ENCODE measurements around the gene FBXL16.

Gene FBXL16

DNA sequence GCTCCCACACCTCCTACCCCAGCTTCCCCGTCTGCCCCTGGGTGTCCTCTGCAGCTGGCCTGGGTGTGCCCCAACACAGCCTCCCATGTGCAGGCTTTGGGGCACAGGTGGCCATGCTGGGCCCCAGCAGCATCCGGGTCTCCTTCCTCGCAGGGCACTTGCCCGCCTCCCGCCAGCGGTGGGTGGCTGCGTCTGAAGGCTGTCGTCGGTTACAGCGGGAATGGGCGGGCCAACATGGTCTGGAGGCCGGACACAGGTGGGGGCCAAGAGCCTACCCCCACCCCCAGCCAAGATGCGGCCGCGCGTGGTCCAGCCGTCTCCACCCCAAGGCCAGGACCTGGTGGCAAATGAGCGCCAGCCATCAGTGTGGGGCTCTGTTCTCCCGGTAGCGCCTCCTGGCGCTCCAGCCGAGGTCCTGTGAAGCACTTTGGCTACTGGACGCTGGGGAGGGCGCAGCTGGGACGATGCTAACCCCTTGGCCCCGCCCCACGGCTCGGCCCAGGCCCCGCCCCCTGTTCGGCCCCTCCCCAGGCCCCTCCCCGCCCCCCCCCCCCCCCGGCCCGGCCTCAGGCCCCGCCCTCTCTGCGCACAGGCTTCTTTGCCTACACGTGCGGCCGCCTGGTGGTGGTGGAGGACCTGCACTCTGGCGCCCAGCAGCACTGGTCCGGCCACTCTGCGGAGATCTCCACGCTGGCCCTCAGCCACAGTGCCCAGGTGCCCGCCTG lies 45.0 kb downstream of the FBXL16 start:
- Histone ChIP-seq H3F3A (ENCODE audit: insufficient read depth, low read length) (no peaks in the 10 kb centered on the region), H3K27ac (ENCODE audit: low read length) (peak overlapping the region; percentile 49; the same call in 1 of the 2 replicates), H3K9ac (ENCODE audit: low read length) (peak overlapping the region; percentile 31; the same call in 1 of the 2 replicates), H4K20me1 (ENCODE audit: insufficient read depth, low read length) (no peaks in the 10 kb centered on the region), H2AFZ (ENCODE audit: low read length) (peak overlapping the region; percentile 52), H3K36me3 (replicated peaks; ENCODE audit: insufficient read depth, low read length) (no peaks in the 10 kb centered on the region), H3K79me2 (ENCODE audit: low read length) (no peaks in the 10 kb centered on the region), H3K9me3 (replicated peaks; ENCODE audit: insufficient read depth, low read length) (no peaks in the 10 kb centered on the region), H3K9me2 (replicated peaks; ENCODE audit: insufficient read depth, low read length) (no peaks in the 10 kb centered on the region), H3K4me3 (ENCODE audit: low read length) (peak overlapping the region; percentile 38), H3K4me2 (ENCODE audit: low read depth, low read length) (peak overlapping the region; percentile 79), H3K4me1 (ENCODE audit: low read length) (peaks cover 8% of the 10 kb centered on the region), H3K27me3 (replicated peaks; ENCODE audit: insufficient read depth, low read length) (no peaks in the 10 kb centered on the region)
- peak; percentile 90 for DNase-seq
- TF ChIP-seq EZH2 (optimal IDR thresholded peaks at IDR 0.05; ENCODE audit: low read depth, low read length) (no peak), EZH2phosphoT487 (IDR thresholded peaks at IDR 0.05; ENCODE audit: low read length) (no peak)
- TF ChIP-seq, protein P1, sequence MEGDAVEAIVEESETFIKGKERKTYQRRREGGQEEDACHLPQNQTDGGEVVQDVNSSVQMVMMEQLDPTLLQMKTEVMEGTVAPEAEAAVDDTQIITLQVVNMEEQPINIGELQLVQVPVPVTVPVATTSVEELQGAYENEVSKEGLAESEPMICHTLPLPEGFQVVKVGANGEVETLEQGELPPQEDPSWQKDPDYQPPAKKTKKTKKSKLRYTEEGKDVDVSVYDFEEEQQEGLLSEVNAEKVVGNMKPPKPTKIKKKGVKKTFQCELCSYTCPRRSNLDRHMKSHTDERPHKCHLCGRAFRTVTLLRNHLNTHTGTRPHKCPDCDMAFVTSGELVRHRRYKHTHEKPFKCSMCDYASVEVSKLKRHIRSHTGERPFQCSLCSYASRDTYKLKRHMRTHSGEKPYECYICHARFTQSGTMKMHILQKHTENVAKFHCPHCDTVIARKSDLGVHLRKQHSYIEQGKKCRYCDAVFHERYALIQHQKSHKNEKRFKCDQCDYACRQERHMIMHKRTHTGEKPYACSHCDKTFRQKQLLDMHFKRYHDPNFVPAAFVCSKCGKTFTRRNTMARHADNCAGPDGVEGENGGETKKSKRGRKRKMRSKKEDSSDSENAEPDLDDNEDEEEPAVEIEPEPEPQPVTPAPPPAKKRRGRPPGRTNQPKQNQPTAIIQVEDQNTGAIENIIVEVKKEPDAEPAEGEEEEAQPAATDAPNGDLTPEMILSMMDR (IDR thresholded peaks at IDR 0.05; ENCODE audit: low read length) = peak; percentile 38

GRCh38 chr16:660132-660458 lies 45.5 kb downstream of the FBXL16 start:
- no peak for DNase-seq
- no peaks in the 10 kb centered on the region for H3K79me2 ChIP-seq (ENCODE audit: low read length)
- peak overlapping the region; percentile 31; the same call in 1 of the 2 replicates for H3K9ac ChIP-seq (ENCODE audit: low read length)
- H3K9me3 ChIP-seq (replicated peaks; ENCODE audit: insufficient read depth, low read length) = no peaks in the 10 kb centered on the region
- peaks cover 8% of the 10 kb centered on the region for H3K4me1 ChIP-seq (ENCODE audit: low read length)
- TF ChIP-seq EZH2phosphoT487 (IDR thresholded peaks at IDR 0.05; ENCODE audit: low read length) = no peak
- TF ChIP-seq, protein P1 (IDR thresholded peaks at IDR 0.05; ENCODE audit: low read length) = no peak
- no peak for TF ChIP-seq EZH2 (optimal IDR thresholded peaks at IDR 0.05; ENCODE audit: low read depth, low read length)
- peak overlapping the region; percentile 49; the same call in 1 of the 2 replicates for H3K27ac ChIP-seq (ENCODE audit: low read length)
- no peaks in the 10 kb centered on the region for H3F3A ChIP-seq (ENCODE audit: insufficient read depth, low read length)
- no peaks in the 10 kb centered on the region for H3K27me3 ChIP-seq (replicated peaks; ENCODE audit: insufficient read depth, low read length)
- H3K36me3 ChIP-seq (replicated peaks; ENCODE audit: insufficient read depth, low read length) = no peaks in the 10 kb centered on the region
- no peaks in the 10 kb centered on the region for H4K20me1 ChIP-seq (ENCODE audit: insufficient read depth, low read length)
- H2AFZ ChIP-seq (ENCODE audit: low read length) = peak overlapping the region; percentile 52
- H3K9me2 ChIP-seq (replicated peaks; ENCODE audit: insufficient read depth, low read length) = no peaks in the 10 kb centered on the region
- H3K4me3 ChIP-seq (ENCODE audit: low read length) = peak overlapping the region; percentile 38
- H3K4me2 ChIP-seq (ENCODE audit: low read depth, low read length) = peak overlapping the region; percentile 79

- H3K4me2 ChIP-seq (ENCODE audit: low read depth, low read length) = peak overlapping the region; percentile 79; the same call in 1 of the 2 replicates
- no peaks in the 10 kb centered on the region for H3K79me2 ChIP-seq (ENCODE audit: low read length)
- TF ChIP-seq, protein P1 (IDR thresholded peaks at IDR 0.05; ENCODE audit: low read length) = no peak
- no peak overlapping the region for H3K4me3 ChIP-seq (ENCODE audit: low read length)
- peaks cover 8% of the 10 kb centered on the region for H3K4me1 ChIP-seq (ENCODE audit: low read length)
- no peaks in the 10 kb centered on the region for H4K20me1 ChIP-seq (ENCODE audit: insufficient read depth, low read length)
- H3K36me3 ChIP-seq (replicated peaks; ENCODE audit: insufficient read depth, low read length) = no peaks in the 10 kb centered on the region
- no peaks in the 10 kb centered on the region for H3F3A ChIP-seq (ENCODE audit: insufficient read depth, low read length)
- no peak overlapping the region for H3K27ac ChIP-seq (ENCODE audit: low read length)
- no peak for DNase-seq
- no peaks in the 10 kb centered on the region for H3K9me3 ChIP-seq (replicated peaks; ENCODE audit: insufficient read depth, low read length)
- H3K9me2 ChIP-seq (replicated peaks; ENCODE audit: insufficient read depth, low read length) = no peaks in the 10 kb centered on the region
- no peak overlapping the region for H2AFZ ChIP-seq (ENCODE audit: low read length)
- H3K27me3 ChIP-seq (replicated peaks; ENCODE audit: insufficient read depth, low read length) = no peaks in the 10 kb centered on the region
- H3K9ac ChIP-seq (ENCODE audit: low read length) = no peak overlapping the region
These were observed 46.0 kb downstream of the FBXL16 start for GRCh38 chr16:659618-660017.
